H1 (cell line): ENCODE data around the gene LRRC26. TPM values are rescaled to one million over a fixed set of nuclear protein-coding genes. Genes with fewer than 3 reads are reported as not detected.

ENCODE experiments used
- ATF3 ChIP-seq: IDR thresholded peaks from 2 replicates; pipeline ENCODE4 v1.6.1; 2011; ENCODE audit warnings: low read depth, mild to moderate bottlenecking, low read length; ENCODE audit not compliant: insufficient read depth
- MAFK ChIP-seq: IDR thresholded peaks from 2 replicates; pipeline ENCODE4 v1.6.1; 2012; ENCODE audit warnings: low read depth, mild to moderate bottlenecking, improper control_type of control experiment, low read length
- polyA plus RNA-seq, 7 experiments: library from polyadenylated mRNA; depleted of rRNA in 3 of 7; stranded (reverse) in 5 of 7; unstranded in 2 of 7; fragments of >200 nt in 5 of 7; fragments of 200-250 nt in 2 of 7; gene quantifications; 1 replicate in 5 of 7; 2 replicates in 1 of 7; 4 replicates in 1 of 7; pipeline versions ENCODE4 v1.2.1 to v1.2.3, GENCODE V29; 2011 to 2013; ENCODE audit warnings: missing spikeins in 2 of 7, mixed read lengths in 2 of 7
- total RNA-seq: library from RNA; stranded (reverse); fragmentation: NEBNext Ultra II Directional; extraction: Animal tissue kit (Norgen Biotek cat#: 25700); gene quantifications from 2 replicates; pipeline ENCODE4 v1.2.1, GENCODE V29; 2021

LRRC26 gene
- total and polyA plus RNA-seq, 2 of the 8 experiments (the other 6 are each of a cell fraction or from before 2014, with no cell fraction given) = 0.34 to 0.85 TPM

- TF ChIP-seq MAFK = no peak
- TF ChIP-seq ATF3 = no peak
- TF ChIP-seq, all 59 proteins: peak for 0
Observed at GRCh38 chr9:137186385-137186784, 16.5 kb upstream of the LRRC26 start (continued).
